Measurements from ENCODE around the gene EFNA5. TPM values are rescaled to one million over a fixed set of nuclear protein-coding genes. Genes with fewer than 3 reads are reported as not detected.

The EFNA5 gene
- polyA plus RNA-seq, 1 donor (not counting 4 experiments of a cell fraction or from before 2014, with no cell fraction given) = 4.8 TPM

- Histone ChIP-seq H3K9me3 (ENCODE audit: control insufficient read depth, low read depth, low read length) (peaks cover 3% of the 10 kb centered on the region), H3K27ac (ENCODE audit: control insufficient read depth, insufficient read depth, low read length) (no peak overlapping the region), H3K4me3 (ENCODE audit: control insufficient read depth in 2 of 3, extremely low read depth in 1 of 3, insufficient read depth in 2 of 3, low read depth in 1 of 3, low read length in 3 of 3) (no peak overlapping the region), H3K9me1 (ENCODE audit: control insufficient read depth, extremely low read depth, insufficient read depth, low read length) (no peaks in the 10 kb centered on the region), H3K9ac (ENCODE audit: control insufficient read depth, extremely low read depth, insufficient read depth, low read length) (no peak overlapping the region), H3K4me2 (ENCODE audit: control insufficient read depth, extremely low read depth, insufficient read depth, low read depth, low read length) (no peak overlapping the region), H3K27me3 (ENCODE audit: control insufficient read depth, extremely low read depth, insufficient read depth, low read length) (no peaks in the 10 kb centered on the region), H3K4me1 (ENCODE audit: control insufficient read depth, extremely low read depth, insufficient read depth, low read length) (no peaks in the 10 kb centered on the region), H3K36me3 (ENCODE audit: control insufficient read depth in 2 of 2, extremely low read depth in 1 of 2, insufficient read depth in 2 of 2, low read length in 2 of 2) (no peaks in the 10 kb centered on the region), H4K20me1 (ENCODE audit: control insufficient read depth, extremely low read depth, insufficient read depth, low read length) (no peaks in the 10 kb centered on the region), H3K79me2 (ENCODE audit: control insufficient read depth, insufficient read depth, low read length) (no peaks in the 10 kb centered on the region), H2AFZ (ENCODE audit: control insufficient read depth, low read length) (no peak overlapping the region)
- TF ChIP-seq CTCF (optimal IDR thresholded peaks at IDR 0.05 in 1 of 3, IDR thresholded peaks at IDR 0.05 in 1 of 3, conservative IDR thresholded peaks at IDR 0.05 in 1 of 3; ENCODE audit: extremely low read depth in 1 of 3, insufficient read depth in 2 of 3, low read length in 3 of 3) (no peak), EZH2 (IDR thresholded peaks at IDR 0.05; ENCODE audit: low read length) (no peak)
- DNase-seq (ENCODE audit: low read depth, low spot score) (no peak), FAIRE-seq (no peak)
- dilution Hi-C loops (cut with MboI; ENCODE audit: extremely low pct_ligation_motif_present, low sequenced_read_pairs) = no loop called here
These were observed 226.8 kb downstream of the EFNA5 start for GRCh38 chr5:107443897-107444296.

- H4K20me1 ChIP-seq (ENCODE audit: control insufficient read depth, extremely low read depth, insufficient read depth, low read length) = no peaks in the 10 kb centered on the region
- H3K79me2 ChIP-seq (ENCODE audit: control insufficient read depth, insufficient read depth, low read length) = no peaks in the 10 kb centered on the region
These were observed 228.3 kb downstream of the EFNA5 start for GRCh38 chr5:107442452-107442851.

More at GRCh38 chr5:107442452-107442851, 228.3 kb downstream of the EFNA5 start:
- no peaks in the 10 kb centered on the region for H3K9me1 ChIP-seq (ENCODE audit: control insufficient read depth, extremely low read depth, insufficient read depth, low read length)
- TF ChIP-seq EZH2 (IDR thresholded peaks at IDR 0.05; ENCODE audit: low read length) = no peak
- TF ChIP-seq CTCF (optimal IDR thresholded peaks at IDR 0.05 in 1 of 3, IDR thresholded peaks at IDR 0.05 in 1 of 3, conservative IDR thresholded peaks at IDR 0.05 in 1 of 3; ENCODE audit: extremely low read depth in 1 of 3, insufficient read depth in 2 of 3, low read length in 3 of 3) = no peak
- FAIRE-seq (no peak), DNase-seq (ENCODE audit: low read depth, low spot score) (no peak)
- H3K4me3 ChIP-seq (ENCODE audit: control insufficient read depth in 2 of 3, extremely low read depth in 1 of 3, insufficient read depth in 2 of 3, low read depth in 1 of 3, low read length in 3 of 3) = no peak overlapping the region
- no peak overlapping the region for H2AFZ ChIP-seq (ENCODE audit: control insufficient read depth, low read length)
- H3K27ac ChIP-seq (ENCODE audit: control insufficient read depth, insufficient read depth, low read length) = no peak overlapping the region
- no peaks in the 10 kb centered on the region for H3K36me3 ChIP-seq (ENCODE audit: control insufficient read depth in 2 of 2, extremely low read depth in 1 of 2, insufficient read depth in 2 of 2, low read length in 2 of 2)
- H3K4me1 ChIP-seq (ENCODE audit: control insufficient read depth, extremely low read depth, insufficient read depth, low read length) = no peaks in the 10 kb centered on the region
- dilution Hi-C loops (cut with MboI; ENCODE audit: extremely low pct_ligation_motif_present, low sequenced_read_pairs) = no loop called here
- H3K9me3 ChIP-seq (ENCODE audit: control insufficient read depth, low read depth, low read length) = peaks cover 3% of the 10 kb centered on the region
- no peaks in the 10 kb centered on the region for H3K27me3 ChIP-seq (ENCODE audit: control insufficient read depth, extremely low read depth, insufficient read depth, low read length)
- no peak overlapping the region for H3K9ac ChIP-seq (ENCODE audit: control insufficient read depth, extremely low read depth, insufficient read depth, low read length)
- H3K4me2 ChIP-seq (ENCODE audit: control insufficient read depth, extremely low read depth, insufficient read depth, low read depth, low read length) = no peak overlapping the region

All from keratinocyte (primary cell).